NCI-H69 (cell line): ENCODE results near the gene RAPGEFL1.
"Not testable (repeated sequence)": the region's sequence is repeated elsewhere in the genome, so short reads cannot be mapped to it uniquely, and the experiment has no call there.

Experiments used
- DNase-seq: peaks from one replicate; lab custom pipeline; 2025; lab: John Stamatoyannopoulos, UW

RAPGEFL1 gene

DNA sequence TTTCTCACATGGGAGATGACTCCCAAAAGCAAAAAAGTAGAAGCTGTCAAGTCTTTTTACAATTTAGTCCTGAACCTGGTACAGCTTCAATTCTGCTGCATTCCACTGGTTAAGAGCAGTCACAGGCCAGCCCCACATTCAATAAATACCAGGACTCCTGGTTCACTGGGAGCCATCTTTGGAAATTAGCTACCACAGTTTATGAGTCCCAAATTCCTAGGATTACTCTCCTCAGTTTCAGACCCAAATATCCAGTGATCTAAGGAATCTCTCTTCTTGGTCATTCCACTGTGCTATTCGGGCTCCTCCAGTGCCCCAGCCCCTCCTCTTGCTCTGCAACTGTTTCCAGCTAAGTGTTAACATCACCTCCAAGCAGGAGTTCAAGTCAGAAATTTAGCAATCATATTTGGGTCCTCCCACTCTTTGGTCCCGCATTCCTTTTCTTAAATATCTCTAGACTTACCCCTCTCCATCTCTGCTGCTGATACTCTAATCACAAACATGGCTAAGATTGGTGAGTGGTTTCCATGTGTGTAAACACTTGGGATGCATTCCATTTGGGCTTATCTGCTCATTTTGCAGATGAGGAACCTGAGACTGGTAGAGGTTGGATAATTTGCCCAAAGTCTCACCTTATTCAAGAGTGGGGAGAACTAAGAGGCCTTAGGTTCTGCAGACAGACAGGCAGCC, 32.3 kb downstream of the RAPGEFL1 start:
- DNase-seq: no peak

DNA sequence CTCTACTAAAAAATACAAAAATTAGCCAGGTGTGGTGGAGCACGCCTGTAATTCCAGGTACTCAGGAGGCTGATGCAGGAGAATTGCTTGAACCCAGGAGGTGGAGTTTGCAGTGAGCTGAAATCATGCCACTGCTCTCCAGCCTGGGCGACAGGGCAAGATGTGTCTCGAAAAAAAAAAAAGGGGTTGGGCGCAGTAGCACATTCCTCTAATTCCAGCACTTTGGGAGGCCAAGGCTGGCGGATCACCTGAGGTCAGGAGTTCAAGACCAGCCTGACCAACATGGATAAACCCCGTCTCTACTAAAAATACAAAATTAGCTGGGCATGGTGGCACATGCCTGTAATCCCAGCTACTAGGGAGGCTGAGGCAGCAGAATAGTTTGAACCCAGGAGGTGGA, 36.6 kb downstream of the RAPGEFL1 start:
- not testable (repeated sequence) for DNase-seq

DNA sequence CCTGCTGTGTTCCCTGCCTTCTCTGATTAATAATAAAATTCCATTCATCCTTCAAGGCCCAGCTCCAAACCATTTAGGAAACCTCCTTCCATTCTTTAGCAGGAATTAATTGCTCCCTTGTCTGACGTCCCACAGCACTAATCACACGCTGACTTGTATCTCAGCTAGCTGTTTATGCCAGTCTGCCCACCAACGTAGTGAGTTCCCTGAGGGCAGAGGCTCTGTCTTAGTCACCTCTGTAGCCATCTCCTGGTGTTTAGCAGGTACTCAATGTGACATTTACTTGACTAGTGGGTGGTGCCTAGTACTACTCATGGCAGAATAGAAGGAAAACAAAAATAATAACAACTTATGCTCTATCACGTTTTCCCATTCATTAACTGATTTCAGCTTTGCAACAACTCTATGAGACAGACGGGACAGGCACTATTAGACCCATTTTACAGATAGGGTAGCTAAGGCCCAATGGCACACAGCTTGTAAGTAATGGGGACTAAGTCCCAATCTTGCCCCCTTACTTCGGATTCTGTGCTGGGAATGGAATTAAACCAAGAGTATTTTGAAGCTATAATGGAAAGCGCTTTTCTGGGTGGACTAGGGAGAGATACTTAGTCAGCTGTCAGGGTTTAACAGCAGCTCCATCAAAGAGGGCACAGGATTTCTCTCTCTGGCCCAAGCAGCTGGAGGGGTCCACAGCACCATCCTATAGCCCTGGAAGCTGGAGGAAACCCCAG, 40.9 kb downstream of the RAPGEFL1 start:
- peak; percentile 5 for DNase-seq

DNA sequence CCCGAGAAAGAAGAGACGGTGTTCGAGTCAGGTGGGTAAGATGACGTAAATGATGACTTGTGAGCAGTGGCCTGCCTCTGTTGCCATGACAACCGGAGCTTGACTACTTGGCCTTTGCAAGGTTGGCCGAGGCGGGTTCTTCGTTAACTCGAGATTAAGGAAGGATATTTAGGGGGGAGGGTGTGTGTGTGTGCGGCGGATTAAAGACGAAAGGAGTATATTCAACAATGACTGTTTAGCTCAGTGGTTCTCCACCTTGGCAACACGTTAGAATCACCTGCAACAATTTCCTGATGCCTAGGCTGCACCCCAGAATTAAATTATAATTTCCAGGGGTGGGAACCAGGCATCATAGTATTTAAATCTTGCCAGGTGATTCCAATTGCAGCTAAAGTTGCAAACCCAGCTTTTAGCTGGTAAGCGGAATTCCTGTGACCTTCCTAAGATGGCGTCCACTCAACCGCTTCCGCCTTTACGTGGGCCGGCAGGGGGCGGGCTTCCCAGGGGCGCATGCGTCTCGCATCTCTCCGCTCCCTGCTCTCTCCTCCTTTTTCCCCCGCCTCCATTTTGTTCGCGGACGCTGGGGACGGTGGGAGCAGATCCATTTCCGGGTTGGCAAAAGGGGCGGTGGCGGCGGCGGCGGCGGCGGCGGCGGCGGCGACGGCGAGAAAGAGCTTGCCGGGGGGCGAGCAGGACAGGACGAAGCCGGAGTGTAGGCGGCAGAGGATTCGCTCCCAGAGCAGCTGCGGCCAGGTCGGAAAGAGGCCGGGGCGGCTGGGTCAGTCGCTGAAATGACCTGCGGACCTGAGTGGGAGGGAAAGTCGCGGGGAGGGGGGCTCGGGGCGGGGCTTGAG, 41.7 kb downstream of the RAPGEFL1 start, which contains the start of gene WIPF2:
WIPF2 (plus strand) TSS at position 565 of the 854 bp plus-strand sequence. CDS start 37,156 bp downstream, outside the sequence.
- peak; percentile 95 for DNase-seq

DNA sequence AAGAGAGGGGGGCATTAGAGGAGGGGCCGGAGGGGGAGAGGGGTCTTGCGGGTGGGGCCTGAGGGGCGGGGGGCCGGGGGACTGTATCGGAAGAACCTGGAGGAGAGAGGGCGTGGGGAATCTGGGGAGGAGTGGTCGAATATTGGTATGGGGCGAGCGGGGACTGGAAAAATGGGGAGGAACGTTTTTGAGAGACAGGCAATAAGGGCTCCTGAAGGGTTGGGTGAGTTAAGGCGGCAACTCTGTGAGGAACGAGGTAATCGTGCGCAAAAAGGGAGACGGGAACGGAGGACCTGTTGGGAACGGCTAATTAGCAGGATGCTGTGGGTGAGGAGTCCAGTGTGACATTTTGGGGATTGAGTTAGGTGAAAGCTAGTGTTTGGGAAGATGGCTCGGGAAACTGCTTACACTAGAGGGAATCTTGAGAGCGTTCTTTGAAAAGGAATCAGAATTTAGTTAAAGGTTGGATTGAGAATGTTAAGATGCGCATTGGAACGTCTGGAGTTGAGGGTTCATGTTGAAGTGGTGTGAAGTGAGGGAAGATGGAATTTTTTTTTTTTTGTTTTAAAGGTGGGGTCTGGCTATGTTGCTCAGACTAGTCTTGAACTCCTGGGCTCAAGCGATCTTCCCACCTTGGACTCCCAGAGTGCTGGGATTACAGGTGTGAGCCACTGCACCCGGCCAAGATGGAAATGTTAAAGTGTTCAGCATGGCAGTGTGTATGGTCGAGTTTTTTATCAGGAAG, 42.5 kb downstream of the RAPGEFL1 start:
- DNase-seq: peak; percentile 82

DNA sequence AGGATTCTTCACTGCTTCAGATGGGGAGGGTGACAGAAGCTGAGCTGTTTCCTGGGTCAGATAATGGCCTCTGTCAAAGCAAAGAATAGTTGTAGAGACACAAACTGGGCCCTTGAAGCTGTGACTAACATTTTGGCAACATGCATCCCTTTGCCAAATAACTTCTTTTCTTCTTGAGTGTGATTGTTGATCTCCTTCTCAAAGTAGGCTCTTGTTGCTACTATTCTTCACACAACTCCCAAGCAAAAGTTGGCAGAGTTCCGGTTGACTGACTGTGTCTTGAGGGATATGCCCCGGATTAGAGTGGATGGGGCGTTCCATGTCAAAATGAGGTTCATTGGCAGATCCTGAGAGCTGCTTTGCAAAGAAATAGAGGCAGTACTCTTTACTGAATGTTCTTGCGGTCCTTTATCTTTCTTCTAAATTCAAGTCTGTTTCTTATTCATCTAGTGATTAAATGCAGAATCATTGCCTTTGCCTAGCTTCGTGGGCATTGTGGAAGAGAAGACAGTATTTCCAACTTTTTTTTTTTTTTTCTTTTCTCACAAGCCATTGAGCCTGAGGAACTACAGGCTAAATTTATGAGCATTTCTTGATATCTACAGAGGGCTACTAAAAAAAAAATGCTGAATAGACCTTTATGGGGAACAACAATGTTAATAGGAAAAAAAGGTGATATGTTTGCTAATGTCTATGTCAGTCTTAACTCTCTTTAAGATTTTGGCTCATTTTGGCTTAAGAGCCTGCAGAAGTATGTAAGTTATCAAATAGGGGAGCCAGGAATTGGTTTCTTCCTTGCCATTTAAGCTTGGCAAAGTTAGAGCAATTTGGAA, 47.7 kb downstream of the RAPGEFL1 start:
- no peak for DNase-seq

DNA sequence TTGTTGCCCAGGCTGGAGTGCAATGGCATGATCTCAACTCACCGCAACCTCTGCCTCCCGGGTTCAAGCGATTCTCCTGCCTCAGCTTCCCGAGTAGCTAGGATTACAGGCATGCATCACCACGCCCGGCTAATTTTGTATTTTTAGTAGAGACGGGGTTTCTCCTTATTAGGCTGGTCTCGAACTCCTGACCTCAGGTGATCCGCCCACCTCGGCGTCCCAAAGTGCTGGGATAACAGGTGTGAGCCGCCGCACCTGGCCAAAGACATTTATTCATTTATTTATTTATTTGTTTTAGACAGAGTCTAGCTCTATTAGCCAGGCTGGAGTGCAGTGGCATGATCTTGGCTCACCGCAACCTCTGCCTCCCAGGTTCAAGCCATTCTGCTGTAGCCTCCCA, 51.9 kb downstream of the RAPGEFL1 start:
- DNase-seq: not testable (repeated sequence)

DNA sequence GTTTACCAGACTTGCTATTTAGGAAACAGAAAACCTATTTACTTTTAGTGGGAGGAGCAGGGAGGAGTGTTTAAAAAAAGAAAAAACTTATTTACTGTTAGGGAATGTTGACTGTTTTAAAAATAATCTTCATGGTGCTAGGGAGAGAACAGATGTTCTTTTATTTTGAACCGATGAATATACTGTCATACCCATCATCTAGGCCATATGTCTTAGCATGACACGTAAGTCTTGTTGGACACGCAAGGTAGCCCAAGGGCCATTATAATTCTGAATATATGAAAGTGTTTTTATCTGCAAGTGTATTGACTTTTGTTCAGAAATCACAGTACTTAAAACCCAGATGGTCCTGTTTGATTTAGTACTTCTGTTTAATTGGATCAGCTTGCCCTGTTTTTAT, 53.4 kb downstream of the RAPGEFL1 start:
- DNase-seq: peak; percentile 68

DNA sequence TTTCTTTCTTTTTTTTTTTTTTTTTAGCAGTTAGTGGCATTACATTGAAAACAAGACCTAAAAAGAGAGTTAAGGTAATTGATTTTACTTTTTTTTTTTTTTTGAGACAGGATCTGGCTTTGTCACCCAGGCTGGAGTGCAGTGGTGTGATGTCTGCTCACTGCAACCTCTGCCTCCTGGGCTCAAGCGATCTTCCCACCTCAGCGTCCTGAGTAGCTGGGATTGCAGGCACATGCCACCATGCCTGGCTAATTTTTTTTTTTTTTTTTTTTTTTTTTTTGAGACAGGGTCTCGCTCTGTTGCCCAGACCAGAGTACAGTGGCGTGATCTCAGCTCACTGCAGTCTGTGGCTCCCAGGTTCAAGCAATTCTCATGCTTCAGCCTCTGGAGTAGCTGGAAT, 54.7 kb downstream of the RAPGEFL1 start:
- not testable (repeated sequence) for DNase-seq

DNA sequence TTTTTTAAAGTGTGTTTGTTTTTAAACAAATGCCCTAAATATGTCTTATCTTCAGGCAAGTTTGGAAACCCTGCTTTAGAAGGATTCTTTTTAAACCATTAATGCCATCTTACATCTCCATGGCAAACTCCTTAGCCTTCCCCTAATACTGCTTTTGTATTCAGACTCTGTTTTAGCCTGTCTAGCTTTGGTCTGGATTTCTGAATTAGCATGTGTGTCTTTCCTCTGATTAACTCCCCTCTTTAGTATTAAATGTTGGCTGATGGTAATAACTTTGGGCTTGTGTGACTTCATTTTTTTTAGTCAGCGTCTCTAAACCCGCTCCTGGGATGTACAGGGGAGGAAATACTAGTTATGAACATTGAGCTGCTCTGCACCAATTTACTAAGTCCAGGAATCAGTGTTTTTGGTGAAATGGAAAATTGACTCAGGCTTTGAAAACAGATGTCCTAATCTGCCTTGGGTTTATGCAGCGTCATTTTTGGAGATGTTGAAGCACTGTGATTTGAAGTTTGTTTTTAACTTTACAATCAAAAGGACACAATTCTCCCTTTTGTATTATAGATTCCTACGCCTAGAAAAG, 64.1 kb downstream of the RAPGEFL1 start:
- no peak for DNase-seq

DNA sequence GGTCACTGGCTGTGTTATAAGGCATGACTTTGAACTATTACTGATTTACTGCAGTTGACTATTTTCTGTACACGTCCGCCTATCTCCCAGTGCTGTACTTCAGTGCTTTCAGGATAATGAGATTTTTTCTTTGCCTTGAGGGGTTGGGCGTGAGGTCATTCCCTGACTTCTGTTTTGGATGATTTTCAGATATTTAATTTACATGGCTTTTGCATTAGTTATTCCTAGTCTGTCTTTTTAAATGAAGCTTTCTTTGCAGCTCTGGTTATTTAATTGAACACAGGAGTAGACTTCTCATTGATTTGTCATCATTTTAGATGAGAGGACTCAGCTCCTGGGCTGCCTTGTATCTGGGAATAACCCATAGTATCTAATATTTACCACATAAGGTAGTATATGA, 65.5 kb downstream of the RAPGEFL1 start:
- DNase-seq: no peak

DNA sequence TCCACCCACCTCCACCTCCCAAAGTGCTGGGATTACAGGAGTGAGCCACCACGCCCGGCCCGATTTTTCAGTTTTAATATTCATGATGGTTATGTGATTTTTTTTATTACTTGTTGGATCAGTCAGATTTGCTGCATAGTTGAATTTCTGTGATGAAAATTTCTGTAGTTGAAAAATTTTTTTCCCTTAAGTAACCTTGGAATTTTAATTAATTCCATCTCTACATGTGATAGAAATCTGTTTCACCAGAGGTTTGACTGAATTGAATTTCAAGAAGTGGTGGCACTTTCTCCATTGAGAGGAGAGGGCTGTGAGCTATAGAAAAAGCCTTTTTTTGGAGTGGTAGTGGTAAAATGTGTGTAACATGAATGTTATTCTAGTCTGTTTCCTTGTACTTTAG, 66.5 kb downstream of the RAPGEFL1 start:
- DNase-seq: no peak

DNA sequence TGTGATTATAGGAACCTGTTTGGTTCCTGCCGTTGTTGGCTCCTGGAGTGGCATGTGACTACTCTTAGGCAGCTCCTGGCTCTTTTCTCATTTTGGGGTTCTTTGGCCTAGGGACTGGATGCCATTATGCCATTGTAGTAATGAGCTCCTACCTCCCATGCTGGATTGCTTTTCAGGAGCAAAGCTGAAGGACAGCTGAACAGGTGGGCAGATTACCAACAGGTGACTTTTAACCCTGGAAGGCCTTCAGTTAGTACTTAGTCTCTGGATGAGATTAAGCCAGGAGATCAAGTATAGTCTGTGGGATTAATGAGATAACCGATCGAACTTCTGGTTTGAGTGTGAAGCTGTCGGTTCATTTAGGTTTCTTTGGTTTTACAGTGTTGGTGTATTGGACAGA, 67.0 kb downstream of the RAPGEFL1 start:
- no peak for DNase-seq
